NCI-H1105 (cell line): ENCODE measurements around the gene TMEM182.

Experiments used
- DNase-seq: peaks from one replicate; lab custom pipeline; 2025; lab: John Stamatoyannopoulos, UW

TMEM182 gene, protein sequence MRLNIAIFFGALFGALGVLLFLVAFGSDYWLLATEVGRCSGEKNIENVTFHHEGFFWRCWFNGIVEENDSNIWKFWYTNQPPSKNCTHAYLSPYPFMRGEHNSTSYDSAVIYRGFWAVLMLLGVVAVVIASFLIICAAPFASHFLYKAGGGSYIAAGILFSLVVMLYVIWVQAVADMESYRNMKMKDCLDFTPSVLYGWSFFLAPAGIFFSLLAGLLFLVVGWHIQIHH

DNA sequence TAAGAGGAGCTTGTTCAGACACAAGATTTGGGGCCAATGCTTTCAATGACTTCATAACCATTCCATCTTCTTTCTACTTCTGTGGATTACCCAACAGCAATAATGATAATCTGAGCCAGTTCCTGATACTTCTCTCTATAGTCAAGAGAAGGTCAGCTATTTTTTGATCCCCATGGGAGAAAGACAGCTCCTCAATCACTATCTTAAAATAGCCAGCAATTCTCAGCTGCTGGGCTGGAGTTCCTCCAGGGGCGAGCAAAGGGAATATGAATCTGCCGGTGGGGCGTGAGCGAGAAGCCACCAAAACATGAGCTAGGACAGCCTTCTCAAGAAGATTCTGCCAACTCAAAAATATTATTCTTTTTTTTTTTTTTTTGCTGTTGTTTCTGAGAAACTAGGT, at the start of gene TMEM182:
Gene TMEM182 (plus strand): TSS at position 269 of the 400 bp plus-strand sequence. CDS start 187 bp downstream, outside the sequence.
- DNase-seq: no peak

DNA sequence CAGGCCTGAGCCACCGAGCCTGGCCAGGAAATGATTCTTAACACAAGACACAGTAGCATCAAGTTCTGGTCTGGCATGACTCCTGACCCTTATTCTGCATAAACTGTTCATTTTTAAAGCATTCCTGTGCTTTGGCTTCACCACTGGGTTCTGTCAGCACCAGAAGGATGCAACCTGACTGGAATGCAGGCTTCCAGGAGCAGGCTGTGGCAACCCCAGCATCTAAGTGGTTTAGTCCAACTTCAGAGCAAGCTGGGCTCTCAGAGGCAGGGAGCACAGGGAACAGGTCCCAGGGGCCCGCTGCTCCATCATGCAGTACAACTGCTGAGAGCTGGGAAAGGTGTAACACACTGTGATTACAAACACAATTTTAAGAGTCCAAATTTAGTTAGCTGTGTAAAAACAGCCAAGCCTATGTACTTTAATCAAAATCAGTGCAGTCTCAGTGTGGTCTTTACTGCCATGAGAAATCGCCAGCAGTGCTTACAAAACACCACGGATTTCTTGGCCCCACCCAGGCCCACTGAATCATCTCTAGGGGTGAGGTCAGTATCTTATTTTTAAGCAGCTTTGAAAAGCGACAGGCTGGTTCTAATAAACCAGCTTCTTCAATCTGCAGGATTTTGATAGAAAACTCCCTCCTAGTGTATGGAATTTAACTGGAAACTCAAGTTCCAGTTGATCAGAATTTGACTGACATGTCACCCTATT, 44.4 kb upstream of the TMEM182 start:
- DNase-seq: no peak

DNA sequence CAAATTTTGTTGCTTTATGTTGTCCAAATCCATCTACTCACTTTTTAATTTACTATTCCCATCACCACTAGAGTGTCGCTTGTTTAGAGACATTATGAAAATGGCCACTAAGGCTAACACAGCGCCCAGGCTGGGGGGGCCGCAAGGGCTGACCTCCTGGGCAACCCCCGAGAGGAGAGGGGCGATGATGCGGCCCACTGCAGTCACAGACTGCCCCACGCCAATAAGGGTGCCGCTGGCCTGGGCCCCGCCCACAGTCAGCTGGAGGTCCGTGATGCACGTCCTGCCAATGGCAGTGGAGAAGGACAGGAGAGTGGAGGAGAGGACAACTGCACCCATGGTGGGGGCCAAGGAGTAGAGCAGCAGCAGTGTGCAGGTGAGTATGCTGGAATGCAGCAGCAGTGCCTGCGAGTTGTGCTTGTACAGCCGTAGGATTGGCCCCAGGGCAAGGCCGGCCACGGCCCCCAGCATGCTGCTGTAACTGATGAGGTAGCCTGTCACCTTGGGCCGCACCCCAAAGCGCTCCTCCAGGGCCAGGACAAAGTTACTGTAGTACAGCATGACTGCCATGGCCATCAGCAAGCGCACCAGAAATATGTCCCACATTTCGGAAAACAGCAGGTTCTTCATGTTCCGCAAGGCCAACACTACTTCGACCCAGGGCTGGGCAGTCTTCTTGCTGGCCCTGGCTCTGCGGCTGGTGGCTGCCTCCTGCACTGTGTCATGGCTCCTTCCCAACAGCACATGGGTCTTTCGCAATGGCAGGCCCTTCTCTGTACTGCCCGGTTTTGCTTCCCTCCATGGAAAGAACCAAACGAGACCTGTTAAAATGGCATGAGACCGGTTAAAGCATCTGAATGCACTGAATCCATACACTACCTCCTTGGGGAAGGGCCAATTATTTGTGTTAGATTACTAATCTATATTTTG, 43.2 kb upstream of the TMEM182 start:
- no peak for DNase-seq

DNA sequence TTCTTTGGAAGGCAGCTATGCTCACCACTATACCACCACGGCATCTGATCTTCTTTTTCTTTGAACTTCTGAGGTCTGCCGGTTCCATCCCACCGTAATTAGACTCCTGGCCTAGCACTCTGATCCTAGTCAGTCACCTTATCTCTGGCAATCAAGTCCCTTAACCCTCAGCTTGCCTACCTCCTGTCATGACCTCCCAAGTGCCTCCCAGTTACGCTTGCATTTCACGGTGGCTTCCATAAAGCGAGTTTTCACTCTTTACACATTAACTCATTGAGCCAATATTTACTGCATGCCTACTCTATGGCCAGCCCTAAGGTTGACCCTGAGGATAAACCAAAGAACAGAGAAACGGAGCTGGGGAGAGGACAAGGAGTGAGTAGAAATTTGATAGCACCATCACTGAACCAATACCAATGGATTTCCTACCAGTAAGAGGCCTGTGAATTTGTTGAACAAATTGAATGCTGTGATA, 37.8 kb upstream of the TMEM182 start:
- DNase-seq: no peak

DNA sequence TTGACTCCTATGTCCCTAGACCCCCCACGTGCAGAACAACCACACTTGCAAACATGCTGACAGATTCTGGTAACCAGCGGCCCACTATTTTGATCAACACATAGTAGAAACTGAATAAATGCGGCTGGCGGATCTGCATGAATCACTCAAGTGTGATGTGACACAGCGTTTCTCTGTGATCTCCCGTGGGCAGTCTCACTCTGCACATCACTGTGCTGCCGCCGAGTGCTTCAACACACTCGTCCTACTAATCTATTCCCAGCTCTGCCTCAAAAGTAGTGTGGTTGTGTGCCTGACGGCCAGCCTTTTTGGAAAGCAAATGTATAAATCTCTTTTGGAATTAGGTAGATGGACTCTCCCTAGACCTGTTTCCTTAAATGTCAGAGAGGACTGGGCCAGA, 37.3 kb upstream of the TMEM182 start:
- no peak for DNase-seq

DNA sequence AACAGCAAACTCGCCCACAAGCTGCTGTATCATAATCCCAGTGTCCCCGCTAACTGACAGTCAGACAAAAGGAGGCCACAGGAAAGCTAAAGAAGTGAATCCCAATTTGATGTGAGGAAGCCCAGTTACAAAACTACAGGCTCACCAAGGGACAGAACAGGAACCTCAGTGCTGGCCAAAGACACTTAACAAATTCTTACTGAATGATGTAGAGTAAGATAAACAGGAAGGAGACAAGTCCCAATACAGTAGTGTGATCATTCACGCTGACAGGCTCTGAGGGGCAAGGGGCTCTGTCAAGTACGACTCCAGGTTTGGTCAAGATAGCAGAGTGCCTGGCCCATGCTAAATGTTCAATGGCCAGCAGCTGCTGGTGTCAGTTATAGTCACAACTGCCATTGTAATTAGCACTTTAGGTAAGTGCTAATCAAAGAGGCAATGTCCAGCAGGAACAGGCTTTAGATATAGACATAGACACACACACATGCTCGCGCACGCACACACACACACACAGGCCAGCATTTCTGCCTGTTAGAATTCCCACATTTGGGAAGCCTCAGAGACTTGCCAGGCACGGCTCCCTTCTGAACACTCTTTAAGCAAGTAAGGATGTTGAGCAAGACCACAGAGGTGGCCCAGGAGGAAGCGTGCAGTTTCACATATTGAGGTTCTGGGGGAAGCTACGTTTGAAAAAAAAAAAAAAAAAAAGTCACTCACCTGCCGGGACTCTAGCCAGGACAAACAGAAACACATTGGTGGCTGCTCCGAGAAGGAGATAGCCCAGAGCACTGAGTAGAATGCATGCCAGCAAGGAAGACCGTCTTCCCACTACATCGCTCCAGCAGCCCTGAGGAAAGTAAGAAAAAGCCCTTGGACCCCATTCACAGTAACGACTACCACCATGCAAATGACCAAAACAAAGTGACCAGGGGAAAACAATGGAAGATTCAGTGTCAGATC, 35.4 kb upstream of the TMEM182 start:
- DNase-seq: no peak

DNA sequence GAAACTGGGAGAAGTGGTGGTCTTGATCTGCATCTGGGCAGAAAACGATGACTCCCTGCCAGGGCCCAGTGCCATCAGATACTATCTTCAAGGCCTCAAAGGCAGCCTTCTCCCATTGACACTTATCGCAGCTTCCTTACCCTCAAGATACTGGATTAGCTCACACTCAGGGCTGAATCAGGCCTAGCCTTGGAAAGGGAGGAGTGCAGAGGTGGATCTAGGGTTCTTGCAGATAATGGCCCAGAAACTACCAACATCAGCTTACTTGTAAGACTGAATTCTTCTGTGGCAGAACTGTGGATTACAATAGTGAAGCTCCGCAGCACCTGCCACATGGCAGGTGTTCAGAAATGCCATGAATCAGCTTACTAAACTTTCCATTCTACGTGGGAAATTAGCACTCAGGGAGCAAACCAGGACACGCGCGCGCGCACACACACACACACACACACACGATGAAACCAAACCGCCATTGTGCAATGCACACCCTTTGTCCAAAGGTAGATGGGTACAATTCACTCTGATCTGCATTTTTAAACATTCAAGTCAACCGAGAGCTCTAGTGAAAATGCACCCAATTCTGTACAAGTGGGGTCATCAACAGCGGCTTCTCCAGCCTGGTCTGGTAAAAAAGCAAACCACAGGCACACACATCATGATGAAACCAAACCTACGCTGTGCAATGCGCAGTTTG, 26.3 kb upstream of the TMEM182 start:
- DNase-seq: no peak

DNA sequence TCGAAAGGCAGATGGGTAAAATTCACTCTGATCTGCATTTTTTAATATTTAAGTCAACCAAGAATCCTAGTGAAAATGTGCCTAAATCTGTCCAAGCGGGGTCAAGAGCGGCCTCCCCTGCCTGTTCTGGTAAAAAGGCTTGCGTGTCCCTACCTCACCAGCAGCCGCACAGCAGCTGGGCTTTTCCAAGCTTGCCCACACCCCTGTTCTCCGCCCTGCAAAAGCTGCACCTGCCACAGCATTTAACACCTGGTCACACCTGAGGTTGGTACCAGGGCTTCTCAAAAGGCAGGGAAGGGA, 25.8 kb upstream of the TMEM182 start:
- DNase-seq: no peak

DNA sequence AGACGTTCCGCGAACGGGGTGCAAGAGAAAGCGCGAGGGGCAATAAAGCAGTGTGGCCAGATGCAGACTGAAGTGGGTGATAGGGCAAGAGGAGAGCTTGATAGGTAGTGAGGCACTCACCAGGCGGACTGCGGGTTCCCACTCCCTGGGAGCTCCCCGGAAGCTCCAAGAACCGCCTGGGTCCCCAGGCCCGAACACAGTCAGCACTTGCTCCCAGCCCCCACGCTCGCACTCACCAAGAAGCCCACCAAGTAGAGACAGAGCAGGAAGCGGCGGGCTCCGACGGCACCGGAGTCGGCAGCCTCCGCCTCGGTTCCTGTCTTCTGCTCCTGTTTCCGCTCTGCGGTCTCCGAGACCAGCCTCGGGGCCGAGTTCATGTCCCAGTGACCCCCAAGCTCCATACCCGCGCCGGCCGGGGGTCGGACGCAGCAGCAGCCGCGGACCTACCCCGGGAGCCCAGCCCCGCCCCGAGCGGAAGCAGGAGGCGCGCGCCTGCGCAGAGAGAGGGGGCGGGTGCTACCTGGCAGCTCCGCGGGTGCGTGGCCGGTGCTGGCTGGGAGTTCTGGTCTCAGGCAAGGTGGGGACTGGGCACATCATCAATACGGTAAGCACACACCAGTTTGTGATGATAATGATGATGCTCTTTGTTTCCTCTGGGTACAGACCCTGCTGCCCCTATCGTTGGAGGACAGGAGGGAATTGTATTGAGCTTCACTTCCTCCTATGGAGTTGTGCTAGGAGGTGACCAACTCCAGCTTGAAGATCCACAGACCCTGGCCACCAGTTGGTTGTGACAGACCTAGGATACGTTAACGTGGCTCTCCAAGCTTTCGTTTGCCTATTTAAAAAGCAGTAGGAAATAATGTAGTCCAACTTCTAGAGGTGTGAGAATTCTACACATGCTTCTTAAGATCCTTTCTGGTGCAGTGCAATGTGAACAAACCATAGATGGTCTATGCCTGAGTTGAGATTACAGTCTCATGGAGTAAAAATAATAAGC, 25.1 kb upstream of the TMEM182 start:
- peak; percentile 48 for DNase-seq

DNA sequence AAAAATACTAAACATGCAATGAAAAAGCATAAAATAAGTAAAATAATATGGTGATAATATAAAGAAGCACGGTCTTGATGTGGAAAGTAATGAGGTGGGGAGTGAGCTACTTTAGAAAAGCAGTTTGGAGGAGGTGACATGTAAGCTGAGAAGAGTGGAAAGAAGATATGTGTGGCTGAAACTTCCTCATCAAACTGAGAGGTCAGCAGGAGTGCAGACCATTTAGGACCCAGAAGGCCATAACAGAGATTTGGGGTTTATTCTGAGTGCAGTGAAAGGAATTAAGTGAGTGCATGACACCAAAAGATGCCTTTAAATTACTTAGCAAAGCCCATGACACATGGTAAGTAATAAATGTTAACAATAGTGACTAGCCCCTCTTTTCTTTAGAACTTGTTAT, 24.4 kb upstream of the TMEM182 start:
- DNase-seq: no peak

DNA sequence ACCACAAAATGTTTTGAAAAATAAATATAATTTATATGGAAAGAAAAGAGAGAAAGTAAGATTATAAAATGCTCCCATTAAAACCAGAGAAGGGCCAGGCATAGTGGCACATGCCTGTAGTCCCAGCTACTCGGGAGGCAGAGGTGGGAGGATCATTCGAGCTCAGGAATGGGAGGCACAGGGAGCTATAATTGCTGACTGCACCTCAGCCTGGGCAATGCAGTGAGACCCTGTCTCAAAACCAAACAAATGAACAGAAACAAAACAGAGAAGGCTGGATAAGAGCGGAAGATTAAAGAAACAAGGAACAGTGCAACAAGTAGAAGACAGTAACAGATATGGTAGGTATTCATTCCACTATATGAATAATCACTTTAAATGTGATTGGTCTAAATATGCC, 18.6 kb upstream of the TMEM182 start:
- no peak for DNase-seq

DNA sequence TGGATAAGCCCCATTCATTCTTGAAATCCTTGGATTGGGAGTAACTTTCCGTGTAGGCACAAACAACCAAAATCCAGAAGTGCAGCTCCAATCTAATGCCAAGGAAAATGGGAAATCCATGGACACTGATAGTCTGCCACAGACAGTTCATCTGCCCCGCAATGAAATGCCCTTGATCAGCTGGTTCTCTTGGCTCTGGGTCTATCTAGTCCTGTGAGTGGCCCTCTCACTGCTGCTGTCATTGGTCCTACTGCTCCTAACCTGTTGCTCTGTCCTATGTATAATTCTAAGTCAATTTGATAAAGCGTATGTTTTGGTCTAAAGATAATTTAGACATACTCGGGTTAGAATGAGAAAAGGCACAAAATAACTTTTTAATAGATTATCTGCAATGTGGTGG, 13.7 kb upstream of the TMEM182 start:
- no peak for DNase-seq

DNA sequence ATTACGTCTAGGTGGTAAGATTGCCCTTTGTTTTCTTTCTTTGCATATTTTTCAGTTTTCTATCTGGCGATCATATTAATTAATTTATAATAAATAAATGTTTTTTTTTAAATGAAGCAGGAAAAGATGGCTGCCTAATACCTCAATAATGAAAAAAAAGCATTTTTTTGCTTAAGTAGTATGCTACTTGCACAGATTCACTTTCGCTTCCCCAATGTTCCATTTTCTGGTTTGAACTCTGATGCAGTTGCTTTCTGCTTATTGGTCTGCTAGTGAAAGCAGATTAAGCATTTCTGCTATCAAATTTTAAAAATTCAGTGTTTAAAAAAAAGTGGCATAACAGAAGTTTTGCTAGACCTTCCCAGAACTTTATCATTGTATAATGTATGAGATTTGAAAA, 11.9 kb upstream of the TMEM182 start:
- no peak for DNase-seq

DNA sequence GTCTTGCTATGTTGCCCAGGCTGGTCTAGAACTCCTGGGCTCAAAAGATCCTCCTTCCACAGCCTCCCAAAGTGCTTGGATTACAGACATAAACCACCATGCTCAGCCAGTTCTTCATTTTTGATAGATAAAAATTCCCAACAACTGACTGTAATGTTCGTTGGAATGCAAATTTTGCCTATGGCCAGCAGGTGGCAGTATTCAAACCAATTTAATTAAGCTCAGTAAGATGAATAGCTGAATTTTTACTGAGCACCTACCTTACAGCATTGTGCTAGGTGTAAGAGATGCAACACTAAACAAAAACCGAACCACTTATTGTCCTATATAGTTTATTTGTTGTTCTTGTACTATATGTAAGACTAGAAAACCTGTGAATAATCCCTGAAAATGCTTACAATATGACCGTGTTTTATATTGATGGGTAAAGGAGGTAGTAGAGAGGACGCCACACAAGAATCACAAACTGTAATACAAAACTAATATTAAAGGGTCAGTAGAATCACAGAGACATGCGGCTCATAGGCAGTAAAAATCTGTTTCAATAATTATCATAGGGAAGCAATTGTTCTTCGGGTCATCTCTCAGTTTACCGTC, 8.2 kb upstream of the TMEM182 start:
- peak; percentile 24 for DNase-seq

DNA sequence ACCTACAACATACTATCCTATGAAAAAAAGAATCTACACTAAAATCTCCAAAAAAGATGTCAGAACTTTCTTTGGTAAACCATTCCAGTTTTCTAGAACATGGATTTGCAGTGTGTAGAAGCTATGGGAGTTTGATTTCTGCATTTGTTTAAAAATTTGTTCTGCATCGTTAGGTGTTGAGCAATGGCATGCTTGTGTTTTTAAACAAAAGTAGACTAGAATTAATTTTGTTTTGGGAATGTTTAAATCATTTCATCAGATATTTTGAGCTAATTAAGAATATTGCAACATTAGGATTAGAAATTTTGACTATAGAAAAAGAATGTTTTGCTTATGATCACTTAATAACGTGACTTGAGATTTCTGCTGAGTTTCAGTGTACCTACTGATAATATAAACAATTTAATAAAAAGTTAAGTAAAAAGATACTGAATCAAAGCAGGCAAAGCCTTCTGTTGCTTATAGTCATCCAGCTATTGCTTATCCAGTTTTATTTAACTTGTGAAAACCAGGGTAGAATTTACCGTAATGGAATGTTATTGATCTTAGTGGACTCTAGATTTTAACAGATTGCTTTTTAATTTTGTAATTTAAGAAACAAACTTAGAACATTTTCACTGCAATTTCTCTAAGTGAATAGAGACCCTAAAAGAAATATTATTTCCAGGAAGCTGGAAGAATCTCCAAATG, 7.2 kb upstream of the TMEM182 start:
- DNase-seq: no peak

DNA sequence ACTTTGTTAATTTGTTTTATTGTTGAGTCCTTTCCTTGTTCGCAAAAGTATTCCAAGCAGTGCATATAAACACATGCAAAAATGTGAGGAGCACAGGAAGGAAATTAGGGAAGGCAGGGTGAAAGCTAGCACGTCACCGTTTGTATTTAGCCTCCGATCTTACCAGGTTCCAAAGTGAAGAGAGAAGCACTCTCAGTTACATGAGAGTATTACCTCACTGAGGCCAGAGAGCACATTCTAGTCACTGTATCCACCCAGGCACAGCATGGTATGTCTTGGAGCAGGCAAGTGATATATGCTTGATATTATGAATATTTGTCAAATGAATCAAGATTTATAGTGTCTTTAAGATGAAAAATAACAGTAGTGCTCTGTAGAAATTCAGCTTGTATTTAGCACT, 6.5 kb upstream of the TMEM182 start:
- DNase-seq: no peak

DNA sequence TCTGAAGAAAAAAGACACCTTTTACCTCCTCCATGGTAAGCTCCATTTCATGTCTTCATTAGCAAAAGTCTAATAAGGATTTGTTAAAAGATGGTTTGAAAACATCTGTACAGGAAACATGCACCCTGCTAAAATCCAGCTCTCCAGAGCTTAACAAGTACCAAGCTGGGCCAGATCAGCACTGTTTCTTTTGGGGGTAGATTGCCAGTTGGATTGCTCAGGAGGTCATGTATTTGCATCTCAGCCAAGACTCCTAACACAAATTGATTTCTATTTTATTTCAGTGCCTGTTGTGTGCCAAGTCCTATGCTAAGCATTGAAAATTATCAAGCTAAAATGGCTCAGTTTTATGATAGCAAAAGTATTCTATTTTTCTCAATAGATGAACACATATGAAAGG, 3.4 kb upstream of the TMEM182 start:
- DNase-seq: no peak

DNA sequence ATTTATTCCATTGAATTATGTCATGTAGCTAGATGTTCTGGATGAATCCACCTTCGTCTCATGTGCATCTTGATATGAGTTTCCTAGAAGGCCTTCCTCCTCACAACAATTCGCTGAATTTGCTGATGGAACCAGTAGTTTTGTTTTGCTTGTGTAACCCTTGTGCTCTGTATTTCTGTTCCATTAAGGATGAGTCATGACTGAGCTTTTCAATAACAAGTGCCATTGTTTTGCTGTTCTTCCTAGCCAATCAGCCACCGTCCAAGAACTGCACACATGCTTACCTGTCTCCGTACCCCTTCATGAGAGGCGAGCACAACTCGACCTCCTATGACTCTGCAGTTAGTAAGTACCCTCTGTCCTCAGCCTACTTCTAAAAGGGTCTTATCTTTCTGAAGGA, 2.3 kb downstream of the TMEM182 start:
- DNase-seq: no peak

DNA sequence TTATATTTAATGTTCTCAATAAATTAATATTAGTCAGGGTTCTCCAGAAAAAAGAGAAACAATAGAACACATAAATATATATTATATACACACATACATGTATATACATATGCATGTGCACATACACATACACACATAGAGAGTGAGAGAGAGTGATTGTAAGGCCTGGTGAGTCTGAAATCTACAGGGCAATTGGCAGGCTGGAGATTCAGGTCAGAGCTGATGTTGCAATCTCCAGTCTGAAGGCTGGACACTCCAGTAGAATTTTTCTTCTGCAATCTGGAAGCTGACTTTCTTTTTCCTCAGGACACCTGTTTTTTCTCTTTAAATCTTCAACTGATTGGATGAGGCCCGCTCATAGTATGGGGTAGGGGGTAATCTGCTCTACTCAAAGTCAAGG, 3.2 kb downstream of the TMEM182 start:
- DNase-seq: no peak
